ENCODE data around the gene MPPE1.

MPPE1 gene

DNA sequence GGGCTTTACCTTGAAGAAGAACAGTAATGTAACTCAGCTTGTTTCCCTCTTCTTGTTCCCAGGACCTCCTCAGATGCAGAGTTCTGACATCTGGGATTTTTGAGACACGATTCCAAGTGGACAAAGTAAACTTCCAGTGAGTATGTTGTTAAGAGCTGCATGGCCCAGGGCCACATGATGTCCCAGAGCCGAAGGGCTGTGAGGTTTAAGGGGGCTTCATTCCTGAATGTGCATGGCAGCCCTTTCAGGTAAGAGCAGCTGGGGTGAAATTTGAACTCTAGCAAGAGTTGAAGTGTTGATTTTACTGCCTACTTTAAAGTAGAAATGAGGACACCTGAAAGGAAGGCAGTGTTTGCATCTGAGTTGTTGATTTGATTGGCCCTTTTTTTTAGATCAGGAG lies 43.6 kb downstream of the MPPE1 start:
- Histone ChIP-seq H3K4me2 (ENCODE audit: low read length) (no peak overlapping the region), H3K4me1 (ENCODE audit: insufficient read depth, low read length, severe bottlenecking) (peaks cover 4% of the 10 kb centered on the region), H3F3A (ENCODE audit: insufficient read depth, low read length) (no peaks in the 10 kb centered on the region), H3K79me2 (ENCODE audit: insufficient read depth, low read length) (no peaks in the 10 kb centered on the region), H3K27ac (ENCODE audit: low read depth, low read length, poor library complexity, severe bottlenecking) (no peak overlapping the region), H3K9me3 (ENCODE audit: low read length) (no peaks in the 10 kb centered on the region), H3K9ac (ENCODE audit: low read length) (no peak overlapping the region), H3K4me3 (ENCODE audit: low read depth, low read length, poor library complexity, severe bottlenecking) (no peak overlapping the region), H2AFZ (ENCODE audit: low read length) (no peak overlapping the region), H3K27me3 (ENCODE audit: insufficient read depth, low read length) (peaks cover 4% of the 10 kb centered on the region; the same call in 1 of the 2 replicates), H3K36me3 (ENCODE audit: insufficient read depth, low read length) (no peaks in the 10 kb centered on the region), H4K20me1 (ENCODE audit: insufficient read depth, low read length) (no peaks in the 10 kb centered on the region), H3K9me2 (ENCODE audit: low read depth, low read length) (no peaks in the 10 kb centered on the region)
- TF ChIP-seq, protein P1, sequence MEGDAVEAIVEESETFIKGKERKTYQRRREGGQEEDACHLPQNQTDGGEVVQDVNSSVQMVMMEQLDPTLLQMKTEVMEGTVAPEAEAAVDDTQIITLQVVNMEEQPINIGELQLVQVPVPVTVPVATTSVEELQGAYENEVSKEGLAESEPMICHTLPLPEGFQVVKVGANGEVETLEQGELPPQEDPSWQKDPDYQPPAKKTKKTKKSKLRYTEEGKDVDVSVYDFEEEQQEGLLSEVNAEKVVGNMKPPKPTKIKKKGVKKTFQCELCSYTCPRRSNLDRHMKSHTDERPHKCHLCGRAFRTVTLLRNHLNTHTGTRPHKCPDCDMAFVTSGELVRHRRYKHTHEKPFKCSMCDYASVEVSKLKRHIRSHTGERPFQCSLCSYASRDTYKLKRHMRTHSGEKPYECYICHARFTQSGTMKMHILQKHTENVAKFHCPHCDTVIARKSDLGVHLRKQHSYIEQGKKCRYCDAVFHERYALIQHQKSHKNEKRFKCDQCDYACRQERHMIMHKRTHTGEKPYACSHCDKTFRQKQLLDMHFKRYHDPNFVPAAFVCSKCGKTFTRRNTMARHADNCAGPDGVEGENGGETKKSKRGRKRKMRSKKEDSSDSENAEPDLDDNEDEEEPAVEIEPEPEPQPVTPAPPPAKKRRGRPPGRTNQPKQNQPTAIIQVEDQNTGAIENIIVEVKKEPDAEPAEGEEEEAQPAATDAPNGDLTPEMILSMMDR (IDR thresholded peaks at IDR 0.05; ENCODE audit: low read length): no peak
- TF ChIP-seq EZH2 (IDR thresholded peaks at IDR 0.05; ENCODE audit: borderline replicate concordance, low read length): no peak

DNA sequence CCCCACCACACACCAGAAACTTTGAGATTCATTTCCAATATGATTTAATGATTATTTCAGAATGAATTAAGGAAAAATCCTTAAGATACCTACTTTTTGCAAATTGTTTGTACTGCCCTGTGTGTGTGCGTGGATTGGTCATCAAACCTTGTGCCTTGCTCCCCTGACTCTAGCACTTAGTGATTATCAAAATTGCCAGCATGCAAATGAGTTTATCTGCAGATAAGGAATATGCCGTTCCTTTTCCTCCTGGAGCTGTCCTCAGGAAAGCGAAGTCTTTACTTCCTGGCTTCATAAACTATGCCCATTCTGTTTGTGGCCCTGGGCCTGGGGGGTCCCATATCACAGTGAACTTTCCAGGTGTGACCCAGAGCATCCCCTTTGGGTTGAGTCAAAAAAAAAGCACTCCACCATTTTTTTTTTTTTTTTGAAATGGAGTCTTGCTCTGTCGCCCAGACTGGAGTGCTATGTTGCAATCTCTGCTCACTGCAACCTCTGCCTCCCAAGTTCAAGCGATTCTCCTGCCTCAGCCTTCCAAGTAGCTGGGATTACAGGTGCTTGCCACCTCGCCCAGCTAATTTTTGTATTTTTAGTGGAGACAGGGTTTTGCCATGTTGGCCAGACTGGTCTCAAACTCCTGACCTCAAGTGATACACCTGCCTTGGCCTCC lies 45.5 kb downstream of the MPPE1 start:
- Histone ChIP-seq H3K9ac (ENCODE audit: low read length) (no peak overlapping the region), H3K4me2 (ENCODE audit: low read length) (no peak overlapping the region), H3K79me2 (ENCODE audit: insufficient read depth, low read length) (no peaks in the 10 kb centered on the region), H3K27ac (ENCODE audit: low read depth, low read length, poor library complexity, severe bottlenecking) (no peak overlapping the region), H3F3A (ENCODE audit: insufficient read depth, low read length) (no peaks in the 10 kb centered on the region), H2AFZ (ENCODE audit: low read length) (no peak overlapping the region), H3K36me3 (ENCODE audit: insufficient read depth, low read length) (no peaks in the 10 kb centered on the region), H3K4me3 (ENCODE audit: low read depth, low read length, poor library complexity, severe bottlenecking) (no peak overlapping the region), H3K9me3 (ENCODE audit: low read length) (no peaks in the 10 kb centered on the region), H4K20me1 (ENCODE audit: insufficient read depth, low read length) (no peaks in the 10 kb centered on the region), H3K4me1 (ENCODE audit: insufficient read depth, low read length, severe bottlenecking) (no peaks in the 10 kb centered on the region), H3K27me3 (ENCODE audit: insufficient read depth, low read length) (peaks cover 4% of the 10 kb centered on the region; the same call in 1 of the 2 replicates), H3K9me2 (ENCODE audit: low read depth, low read length) (no peaks in the 10 kb centered on the region)
- TF ChIP-seq, protein P1 (IDR thresholded peaks at IDR 0.05; ENCODE audit: low read length): no peak
- TF ChIP-seq EZH2 (IDR thresholded peaks at IDR 0.05; ENCODE audit: borderline replicate concordance, low read length): no peak

DNA sequence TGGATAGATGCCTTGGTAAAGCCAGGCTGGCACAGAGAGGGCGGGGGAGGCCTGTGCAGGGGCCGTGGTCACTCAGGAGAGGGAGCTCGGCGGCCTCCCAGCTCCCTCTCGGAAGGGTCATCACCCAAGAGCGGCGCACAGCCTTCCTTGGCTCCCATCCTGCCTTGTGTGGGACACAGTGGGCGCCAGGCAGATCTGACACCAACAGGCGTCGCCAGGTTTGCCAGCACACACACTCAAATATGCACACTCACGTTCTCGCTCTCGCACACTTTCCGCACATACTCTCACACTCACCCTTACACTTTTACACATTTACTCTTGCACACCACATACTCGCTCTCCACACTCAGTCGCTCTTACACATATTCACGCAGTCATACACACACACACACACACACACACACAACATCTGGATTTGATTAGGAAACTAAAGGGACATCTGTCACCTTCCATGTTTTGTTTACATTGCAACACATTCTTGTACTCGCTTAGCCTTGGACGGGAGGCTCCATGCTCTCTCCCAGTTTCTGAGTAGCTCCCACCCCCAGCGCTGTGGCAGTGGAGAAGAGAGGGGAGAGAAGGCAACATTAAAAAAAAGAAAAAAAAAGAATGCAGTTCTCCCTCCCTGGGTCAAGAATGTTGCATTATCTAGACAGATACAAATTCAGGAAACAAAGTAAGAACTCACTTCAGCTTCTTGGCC lies 46.4 kb downstream of the MPPE1 start:
- H3K4me2 ChIP-seq (ENCODE audit: low read length): no peak overlapping the region
- TF ChIP-seq, protein P1 (IDR thresholded peaks at IDR 0.05; ENCODE audit: low read length): no peak
- H3K9me2 ChIP-seq (ENCODE audit: low read depth, low read length): no peaks in the 10 kb centered on the region
- H3K4me3 ChIP-seq (ENCODE audit: low read depth, low read length, poor library complexity, severe bottlenecking): no peak overlapping the region
- H4K20me1 ChIP-seq (ENCODE audit: insufficient read depth, low read length): no peaks in the 10 kb centered on the region
- H2AFZ ChIP-seq (ENCODE audit: low read length): no peak overlapping the region
- H3K9ac ChIP-seq (ENCODE audit: low read length): no peak overlapping the region
- no peak overlapping the region for H3K27ac ChIP-seq (ENCODE audit: low read depth, low read length, poor library complexity, severe bottlenecking)
- no peaks in the 10 kb centered on the region for H3K9me3 ChIP-seq (ENCODE audit: low read length)
- H3K27me3 ChIP-seq (ENCODE audit: insufficient read depth, low read length): peaks cover 4% of the 10 kb centered on the region; the same call in 1 of the 2 replicates
- no peaks in the 10 kb centered on the region for H3K79me2 ChIP-seq (ENCODE audit: insufficient read depth, low read length)
- H3K4me1 ChIP-seq (ENCODE audit: insufficient read depth, low read length, severe bottlenecking): no peaks in the 10 kb centered on the region
- no peaks in the 10 kb centered on the region for H3F3A ChIP-seq (ENCODE audit: insufficient read depth, low read length)
- H3K36me3 ChIP-seq (ENCODE audit: insufficient read depth, low read length): no peaks in the 10 kb centered on the region

Data from OCI-LY1 (cell line).